Retinal pigment epithelial cell (primary cell): ENCODE measurements around the gene FYCO1.
"Not testable (repeated sequence)": the region's sequence is repeated elsewhere in the genome, so short reads cannot be mapped to it uniquely, and the experiment has no call there.

Experiments
- DNase-seq: peaks from one replicate; pipeline ENCODE4 v3.0.0-alpha.2; 2010; ENCODE audit warnings: low read depth
- H3K4me3 ChIP-seq: 2 replicates; pipeline ENCODE4 v1.5.1; 2011; ENCODE audit warnings: mild to moderate bottlenecking, low read length, control low read depth, moderate library complexity
- CTCF ChIP-seq: conservative IDR thresholded peaks from 2 replicates; pipeline ENCODE4 v1.5.1; 2011; ENCODE audit warnings: low read depth, low read length, control low read depth, inconsistent platforms

FYCO1 gene

GRCh38 chr3:46008058-46008457 lies 12.4 kb upstream of the FYCO1 start:
- H3K4me3 ChIP-seq: no peak overlapping the region
- no peak for DNase-seq
- TF ChIP-seq CTCF: no peak

- no peak for TF ChIP-seq CTCF
- H3K4me3 ChIP-seq: no peak overlapping the region
- no peak for DNase-seq
These were observed 11.7 kb upstream of the FYCO1 start for GRCh38 chr3:46007280-46007679.

GRCh38 chr3:46006238-46007032 lies 10.8 kb upstream of the FYCO1 start:
- no peak for TF ChIP-seq CTCF
- no peak overlapping the region for H3K4me3 ChIP-seq
- DNase-seq: no peak

GRCh38 chr3:46003706-46004105 lies 8.1 kb upstream of the FYCO1 start:
- DNase-seq, H3K4me3 ChIP-seq: not testable (repeated sequence)

GRCh38 chr3:46001178-46001577 lies 5.6 kb upstream of the FYCO1 start:
- no peak for DNase-seq
- H3K4me3 ChIP-seq: no peak overlapping the region
- TF ChIP-seq CTCF: no peak

- no peak for TF ChIP-seq CTCF
- DNase-seq: no peak
- H3K4me3 ChIP-seq: no peak overlapping the region
These were observed 2.3 kb upstream of the FYCO1 start for GRCh38 chr3:45997942-45998341.

- not testable (repeated sequence) for DNase-seq
These were observed 1.9 kb upstream of the FYCO1 start for GRCh38 chr3:45997499-45997898.

GRCh38 chr3:45994419-45995235 lies 997 bp downstream of the FYCO1 start:
- no peak for DNase-seq
- peak overlapping the region; percentile 91 for H3K4me3 ChIP-seq
- no peak for TF ChIP-seq CTCF

More at GRCh38 chr3:45997499-45997898, 1.9 kb upstream of the FYCO1 start:
- not testable (repeated sequence) for H3K4me3 ChIP-seq
